ENCODE results near the gene MSANTD2.

The MSANTD2 gene

GRCh38 chr11:124717421-124717785, 82.8 kb downstream of the MSANTD2 start:
- H3K27ac ChIP-seq (replicated peaks), result no peak overlapping the region
- H3K27me3 ChIP-seq (ENCODE audit: insufficient read depth, poor library complexity, severe bottlenecking), result peaks cover 37% of the 10 kb centered on the region
- DNase-seq (ENCODE audit: low read depth in 1 of 2, low spot score in 1 of 2), result no peak
- H3K4me3 ChIP-seq (replicated peaks; ENCODE audit: insufficient read depth, low read length), result no peak overlapping the region
- TF ChIP-seq POLR2AphosphoS5 (IDR thresholded peaks at IDR 0.05; ENCODE audit: low read depth), result no peak
- TF ChIP-seq GABPA (IDR thresholded peaks at IDR 0.05; ENCODE audit: low read depth), result no peak
- no peak for TF ChIP-seq CTCF (IDR thresholded peaks at IDR 0.05; ENCODE audit: insufficient read depth, low read length)
- TF ChIP-seq REST (IDR thresholded peaks at IDR 0.05; ENCODE audit: insufficient replicate concordance, low read depth), result no peak
- TF ChIP-seq SPI1 (IDR thresholded peaks at IDR 0.05; ENCODE audit: borderline replicate concordance, low read depth), result no peak

GRCh38 chr11:124716591-124716990, 83.6 kb downstream of the MSANTD2 start:
- Histone ChIP-seq H3K27me3 (ENCODE audit: insufficient read depth, poor library complexity, severe bottlenecking) (peaks cover 37% of the 10 kb centered on the region), H3K4me3 (replicated peaks; ENCODE audit: insufficient read depth, low read length) (no peak overlapping the region), H3K27ac (replicated peaks) (no peak overlapping the region)
- TF ChIP-seq REST (IDR thresholded peaks at IDR 0.05; ENCODE audit: insufficient replicate concordance, low read depth) (no peak), SPI1 (IDR thresholded peaks at IDR 0.05; ENCODE audit: borderline replicate concordance, low read depth) (no peak), CTCF (IDR thresholded peaks at IDR 0.05; ENCODE audit: insufficient read depth, low read length) (no peak), GABPA (IDR thresholded peaks at IDR 0.05; ENCODE audit: low read depth) (no peak), POLR2AphosphoS5 (IDR thresholded peaks at IDR 0.05; ENCODE audit: low read depth) (no peak)
- DNase-seq (ENCODE audit: low read depth in 1 of 2, low spot score in 1 of 2), result no peak
